MM.1S (cell line): ENCODE results near the gene ETV7.

Experiments
- DNase-seq: peaks from one replicate; pipeline ENCODE4 v3.0.0-alpha.2; 2015
- H2AFZ ChIP-seq: fragments of 300-600 bp; sonication (generic); 2 replicates; pipeline ENCODE4 v1.6.0; 2016; ENCODE audit warnings: antibody characterized with exemption, low read length
- H3F3A ChIP-seq: fragments of 300-600 bp; sonication (generic); 2 replicates; pipeline ENCODE4 v1.6.1; 2016; ENCODE audit warnings: mild to moderate bottlenecking, antibody characterized with exemption, low read length, moderate library complexity, mixed read lengths; ENCODE audit not compliant: insufficient read depth
- H3K27ac ChIP-seq: fragments of 300-600 bp; sonication (generic); 2 replicates; pipeline ENCODE4 v1.5.1; 2016; ENCODE audit warnings: mild to moderate bottlenecking, low read length
- H3K27me3 ChIP-seq: fragments of 300-600 bp; sonication (generic); replicated peaks from 2 replicates; pipeline ENCODE4 v1.6.0; 2016; ENCODE audit warnings: low read length; ENCODE audit not compliant: insufficient read depth
- H3K36me3 ChIP-seq: fragments of 300-600 bp; sonication (generic); replicated peaks from 2 replicates; pipeline ENCODE4 v1.6.1; 2016; ENCODE audit warnings: mild to moderate bottlenecking, low read length, mixed read lengths; ENCODE audit not compliant: insufficient read depth
- H3K4me1 ChIP-seq: fragments of 300-600 bp; sonication (generic); 2 replicates; pipeline ENCODE4 v1.6.1; 2016; ENCODE audit warnings: low read length, mixed read lengths
- H3K4me2 ChIP-seq: fragments of 300-600 bp; sonication (generic); 2 replicates; pipeline ENCODE4 v1.6.0; 2016; ENCODE audit warnings: low read depth, low read length
- H3K4me3 ChIP-seq: fragments of 300-600 bp; sonication (generic); 2 replicates; pipeline ENCODE4 v1.5.1; 2016; ENCODE audit warnings: low read length, mixed read lengths
- H3K79me2 ChIP-seq: fragments of 300-600 bp; sonication (generic); 2 replicates; pipeline ENCODE4 v1.6.1; 2016; ENCODE audit warnings: mixed run types, low read length, mixed read lengths
- H3K9ac ChIP-seq: fragments of 300-600 bp; sonication (generic); 2 replicates; pipeline ENCODE4 v1.6.1; 2016; ENCODE audit warnings: low read length, mixed read lengths
- H3K9me2 ChIP-seq: fragments of 300-600 bp; sonication (generic); replicated peaks from 2 replicates; pipeline ENCODE4 v1.6.1; 2016; ENCODE audit warnings: mild to moderate bottlenecking, low read length, mixed read lengths; ENCODE audit not compliant: insufficient read depth
- H3K9me3 ChIP-seq: fragments of 300-600 bp; sonication (generic); replicated peaks from 2 replicates; pipeline ENCODE4 v1.6.1; 2016; ENCODE audit warnings: mild to moderate bottlenecking, low read length, mixed read lengths; ENCODE audit not compliant: insufficient read depth
- H4K20me1 ChIP-seq: fragments of 300-600 bp; sonication (generic); 2 replicates; pipeline ENCODE4 v1.6.1; 2016; ENCODE audit warnings: mild to moderate bottlenecking, low read length, moderate library complexity, mixed read lengths; ENCODE audit not compliant: insufficient read depth
- EZH2 ChIP-seq: fragments of 300-600 bp; sonication (generic); optimal IDR thresholded peaks from 2 replicates; pipeline ENCODE3; 2017; ENCODE audit warnings: low read depth, mild to moderate bottlenecking, antibody characterized with exemption, low read length, mixed read lengths
- EZH2phosphoT487 ChIP-seq: fragments of 300-600 bp; sonication (generic); IDR thresholded peaks from 2 replicates; pipeline ENCODE4 v1.6.1; 2018; ENCODE audit warnings: antibody characterized with exemption, low read length
- TF ChIP-seq, protein P1 (sequence below): fragments of 300-600 bp; sonication (generic); IDR thresholded peaks from 2 replicates; pipeline ENCODE4 v1.5.1; 2016; ENCODE audit warnings: antibody characterized with exemption, low read length, mixed read lengths

Gene ETV7

DNA sequence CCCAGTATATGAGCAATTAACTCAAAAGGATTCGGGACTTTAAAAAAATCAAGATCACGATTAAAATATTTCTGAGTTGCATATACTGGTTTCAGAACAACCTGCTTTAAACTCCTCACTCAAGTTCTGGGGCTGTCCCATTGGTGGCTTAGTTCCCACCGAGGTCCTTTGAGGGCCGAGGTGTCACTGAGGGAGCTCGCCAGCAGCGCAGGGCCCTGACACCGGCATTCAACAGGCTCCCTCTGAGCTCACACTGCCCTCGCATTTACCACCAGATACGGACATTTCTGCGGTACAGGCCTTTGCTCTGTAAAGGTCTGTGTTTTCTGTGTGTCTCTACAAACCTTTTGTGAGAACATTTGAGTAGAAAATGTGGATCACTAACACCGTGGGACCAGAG is 26.4 kb downstream of the ETV7 start:
- H3K36me3 ChIP-seq = no peaks in the 10 kb centered on the region
- H3K27ac ChIP-seq = no peak overlapping the region
- H3K4me1 ChIP-seq = peaks cover 13% of the 10 kb centered on the region
- H3K4me3 ChIP-seq = no peak overlapping the region
- H3K9ac ChIP-seq = no peak overlapping the region
- H3K27me3 ChIP-seq = no peaks in the 10 kb centered on the region
- H4K20me1 ChIP-seq = no peaks in the 10 kb centered on the region
- no peak for TF ChIP-seq EZH2phosphoT487
- TF ChIP-seq EZH2 = no peak
- TF ChIP-seq, protein P1, sequence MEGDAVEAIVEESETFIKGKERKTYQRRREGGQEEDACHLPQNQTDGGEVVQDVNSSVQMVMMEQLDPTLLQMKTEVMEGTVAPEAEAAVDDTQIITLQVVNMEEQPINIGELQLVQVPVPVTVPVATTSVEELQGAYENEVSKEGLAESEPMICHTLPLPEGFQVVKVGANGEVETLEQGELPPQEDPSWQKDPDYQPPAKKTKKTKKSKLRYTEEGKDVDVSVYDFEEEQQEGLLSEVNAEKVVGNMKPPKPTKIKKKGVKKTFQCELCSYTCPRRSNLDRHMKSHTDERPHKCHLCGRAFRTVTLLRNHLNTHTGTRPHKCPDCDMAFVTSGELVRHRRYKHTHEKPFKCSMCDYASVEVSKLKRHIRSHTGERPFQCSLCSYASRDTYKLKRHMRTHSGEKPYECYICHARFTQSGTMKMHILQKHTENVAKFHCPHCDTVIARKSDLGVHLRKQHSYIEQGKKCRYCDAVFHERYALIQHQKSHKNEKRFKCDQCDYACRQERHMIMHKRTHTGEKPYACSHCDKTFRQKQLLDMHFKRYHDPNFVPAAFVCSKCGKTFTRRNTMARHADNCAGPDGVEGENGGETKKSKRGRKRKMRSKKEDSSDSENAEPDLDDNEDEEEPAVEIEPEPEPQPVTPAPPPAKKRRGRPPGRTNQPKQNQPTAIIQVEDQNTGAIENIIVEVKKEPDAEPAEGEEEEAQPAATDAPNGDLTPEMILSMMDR = no peak
- no peaks in the 10 kb centered on the region for H3F3A ChIP-seq
- DNase-seq = no peak
- no peak overlapping the region for H2AFZ ChIP-seq
- no peaks in the 10 kb centered on the region for H3K9me2 ChIP-seq
- H3K9me3 ChIP-seq = no peaks in the 10 kb centered on the region
- no peaks in the 10 kb centered on the region for H3K79me2 ChIP-seq
- no peak overlapping the region for H3K4me2 ChIP-seq

DNA sequence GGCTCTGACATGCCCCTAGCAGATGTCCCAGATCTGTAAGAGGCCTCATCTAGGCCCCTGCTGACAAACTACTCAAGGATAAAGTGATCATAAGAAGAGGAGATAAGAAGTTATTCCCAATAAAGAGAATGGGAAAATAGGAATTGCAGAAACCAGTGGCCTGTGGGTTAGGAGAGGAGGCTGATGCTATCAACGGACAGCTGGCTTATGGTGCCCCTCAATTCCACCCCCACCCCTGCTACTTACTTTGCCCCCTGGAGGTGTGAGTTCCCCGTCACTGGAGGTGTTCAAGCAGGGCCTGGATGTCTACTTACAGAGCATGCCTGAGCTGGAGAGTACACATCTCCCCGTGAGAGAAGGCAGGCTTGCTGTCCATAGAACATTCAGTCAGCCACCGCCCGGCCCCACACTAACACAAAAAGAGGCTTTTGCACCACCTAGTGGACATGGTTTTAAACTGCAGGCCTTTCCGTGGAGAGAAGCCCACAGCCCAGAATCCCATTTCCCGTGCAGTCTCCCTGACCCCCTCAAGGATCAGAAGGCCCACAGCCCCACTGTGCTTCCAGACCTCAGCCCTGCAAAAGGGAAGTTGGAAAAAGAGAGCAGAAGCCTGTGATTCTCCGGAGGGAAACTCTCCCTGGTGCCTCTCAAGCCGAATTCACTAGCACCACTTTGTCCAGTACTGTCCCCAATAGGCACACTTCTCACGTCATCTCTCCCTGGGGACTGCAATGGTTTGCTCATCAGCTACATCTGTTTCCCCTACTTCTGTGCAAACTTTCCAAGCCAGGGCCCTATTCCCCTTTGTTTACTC is 27.0 kb downstream of the ETV7 start:
- H2AFZ ChIP-seq = peak overlapping the region; percentile 52

DNA sequence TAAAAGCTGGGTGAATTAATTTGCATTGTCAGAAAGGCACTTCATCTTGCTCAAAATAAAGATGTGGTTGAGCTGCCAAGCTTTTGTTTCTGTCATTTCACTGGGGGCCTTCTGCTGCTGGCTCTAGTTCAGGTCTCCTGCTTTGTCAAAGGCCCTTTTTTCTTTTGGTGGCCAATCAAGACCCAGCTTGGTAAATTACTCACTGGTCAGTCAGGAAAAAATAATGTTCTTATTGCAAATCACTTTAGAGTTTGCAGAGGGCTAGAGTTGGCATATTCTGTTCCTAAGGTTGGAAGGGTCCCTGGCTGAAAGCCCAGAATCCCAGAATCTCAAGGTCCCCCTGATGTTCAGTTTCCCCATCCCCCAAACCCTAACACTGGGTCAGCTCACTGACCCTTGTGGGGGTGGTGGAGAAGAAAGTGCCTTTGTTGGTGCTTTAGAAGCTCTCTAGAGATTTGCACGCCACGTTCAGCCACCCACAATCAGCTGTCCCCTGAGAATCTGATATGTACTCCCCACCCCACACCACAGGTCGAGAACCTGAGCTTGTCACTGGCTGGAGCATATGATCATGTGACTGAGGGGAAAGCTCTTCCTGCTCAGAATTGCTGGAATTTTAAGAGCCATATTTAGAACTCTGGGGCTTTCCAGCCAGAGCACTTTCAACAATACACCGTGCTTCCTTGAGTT is 29.1 kb downstream of the ETV7 start:
- H3K27me3 ChIP-seq = no peaks in the 10 kb centered on the region
- H3K9me3 ChIP-seq = no peaks in the 10 kb centered on the region
- no peak overlapping the region for H3K4me3 ChIP-seq
- H3K4me1 ChIP-seq = no peaks in the 10 kb centered on the region
- DNase-seq = no peak
- H3K79me2 ChIP-seq = no peaks in the 10 kb centered on the region
- no peaks in the 10 kb centered on the region for H3K9me2 ChIP-seq
- H3K4me2 ChIP-seq = no peak overlapping the region
- H4K20me1 ChIP-seq = no peaks in the 10 kb centered on the region
- H3K36me3 ChIP-seq = no peaks in the 10 kb centered on the region
- H3F3A ChIP-seq = no peaks in the 10 kb centered on the region
- H2AFZ ChIP-seq = no peak overlapping the region
- no peak overlapping the region for H3K27ac ChIP-seq
- TF ChIP-seq, protein P1 = no peak
- TF ChIP-seq EZH2phosphoT487 = no peak
- no peak for TF ChIP-seq EZH2
- no peak overlapping the region for H3K9ac ChIP-seq

More for the DNA sequence above, 27.0 kb downstream of the ETV7 start:
- Histone ChIP-seq H3K27ac (no peak overlapping the region), H3K9me3 (no peaks in the 10 kb centered on the region), H3K4me1 (peaks cover 10% of the 10 kb centered on the region), H3K9me2 (no peaks in the 10 kb centered on the region), H3K79me2 (no peaks in the 10 kb centered on the region), H3F3A (no peaks in the 10 kb centered on the region), H3K36me3 (no peaks in the 10 kb centered on the region), H3K4me2 (no peak overlapping the region), H3K27me3 (no peaks in the 10 kb centered on the region), H4K20me1 (no peaks in the 10 kb centered on the region), H3K4me3 (no peak overlapping the region), H3K9ac (no peak overlapping the region)
- DNase-seq = peak; percentile 74
- TF ChIP-seq EZH2 = no peak
- no peak for TF ChIP-seq EZH2phosphoT487
- TF ChIP-seq, protein P1 = peak; percentile 80
